SU-DHL-6 (cell line): ENCODE measurements around the gene PTRH2.

Experiments
- CTCF ChIP-seq: fragments of 200-600 bp; sonication (generic); IDR thresholded peaks from one replicate; pipeline ENCODE4 v1.5.1; 2017; ENCODE audit warnings: antibody characterized with exemption, mild to moderate bottlenecking, low read length, moderate library complexity; ENCODE audit not compliant: insufficient read depth, poor library complexity, severe bottlenecking
- EZH2phosphoT487 ChIP-seq: fragments of 200-600 bp; sonication (generic), shearing (Covaris generic); conservative IDR thresholded peaks from 2 replicates; pipeline ENCODE4 v1.6.1; 2018; ENCODE audit warnings: mild to moderate bottlenecking, antibody characterized with exemption, low read length, moderate library complexity, mixed read lengths

DNA sequence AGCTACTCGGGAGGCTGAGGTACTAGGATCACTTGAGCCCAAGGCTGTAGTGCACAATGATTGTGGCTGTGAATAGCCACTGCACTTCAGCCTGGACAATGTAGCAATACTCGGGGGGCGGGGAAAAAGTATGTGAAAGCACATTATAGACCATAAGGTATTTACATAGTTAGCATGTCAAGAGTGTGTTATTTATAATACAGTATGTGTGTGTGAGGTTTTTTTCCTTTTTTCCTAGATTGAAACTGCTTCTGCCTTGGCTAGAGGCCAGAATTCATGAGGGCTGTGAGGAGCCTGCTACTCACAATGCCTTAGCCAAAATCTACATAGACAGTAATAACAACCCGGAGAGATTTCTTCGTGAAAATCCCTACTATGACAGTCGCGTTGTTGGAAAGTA is 30.5 kb downstream of the PTRH2 start:
- no peak for TF ChIP-seq EZH2phosphoT487
- no peak for TF ChIP-seq CTCF
